K562 (cell line): Measurements from ENCODE around the gene THSD8. TPM values are rescaled to one million over a fixed set of nuclear protein-coding genes. Genes with fewer than 3 reads are reported as not detected.

Source experiments
- BRD4 ChIP-seq: fragments of 200-600 bp; sonication (generic); IDR thresholded peaks from 2 replicates; pipeline ENCODE4 v1.6.1; 2017; ENCODE audit warnings: inconsistent platforms
- E2F1 ChIP-seq: sonication (generic); formaldehyde crosslinking; IDR thresholded peaks from 2 replicates; pipeline ENCODE4 v1.8.1; 2023; ENCODE audit warnings: mild to moderate bottlenecking, missing genetic modification reagents, moderate library complexity
- FOXJ2 ChIP-seq: fragments of 200-800 bp; sonication (Bioruptor generic); IDR thresholded peaks from 2 replicates; pipeline ENCODE4 v1.6.1; 2016; ENCODE audit warnings: missing genetic modification characterization, missing compliant biosample characterization
- FUS ChIP-seq: fragments of 200-400 bp; formaldehyde crosslinking; optimal IDR thresholded peaks from 2 replicates; pipeline ENCODE3; 2017; ENCODE audit warnings: low read depth, low read length
- GATAD2A ChIP-seq: fragments of 450-650 bp; IDR thresholded peaks from 2 replicates; pipeline ENCODE4 v1.6.1; 2017
- HMGN3 ChIP-seq: IDR thresholded peaks from 2 replicates; pipeline ENCODE4 v1.6.1; 2011; ENCODE audit warnings: borderline replicate concordance, low read depth, mild to moderate bottlenecking, mixed read lengths, low read length; ENCODE audit not compliant: insufficient read length; ENCODE audit errors: extremely low read depth
- JUND ChIP-seq, 2 experiments: IDR thresholded peaks; 2 replicates in 1 of 2; 3 replicates in 1 of 2; pipeline ENCODE4 v1.6.1; 2011; ENCODE audit warnings: borderline replicate concordance in 2 of 2, low read depth in 2 of 2, low read length in 2 of 2, improper control_type of control experiment in 1 of 2, missing biosample characterization in 1 of 2, missing genetic modification characterization in 1 of 2, missing genetic modification reagents in 1 of 2
- KAT7 ChIP-seq: sonication (generic); formaldehyde crosslinking; IDR thresholded peaks from 2 replicates; pipeline ENCODE4 v1.8.0; 2022; ENCODE audit warnings: missing genetic modification reagents, mild to moderate bottlenecking, borderline replicate concordance
- PBX2 ChIP-seq, 2 experiments: IDR thresholded peaks in 1 of 2; conservative IDR thresholded peaks in 1 of 2; 2 replicates each; pipeline ENCODE4 v1.6.1; 2016; ENCODE audit warnings: low read depth in 2 of 2, mild to moderate bottlenecking in 1 of 2, missing compliant biosample characterization in 1 of 2, missing genetic modification characterization in 1 of 2, moderate library complexity in 1 of 2
- POLR2A ChIP-seq: fragments of 450-650 bp; conservative IDR thresholded peaks from 2 replicates; pipeline ENCODE4 v1.6.1; 2016
- POU5F1 ChIP-seq: fragments of 150-350 bp; IDR thresholded peaks from 2 replicates; pipeline ENCODE4 v1.6.1; 2014; ENCODE audit warnings: borderline replicate concordance, low read length, low read depth, mild to moderate bottlenecking; ENCODE audit not compliant: partially characterized antibody
- RBM22 ChIP-seq: fragments of 200-400 bp; formaldehyde crosslinking; IDR thresholded peaks from 2 replicates; pipeline ENCODE4 v1.6.1; 2018; ENCODE audit warnings: low read length, low read depth; ENCODE audit not compliant: poor library complexity, severe bottlenecking
- RFX1 ChIP-seq: fragments of 450-650 bp; IDR thresholded peaks from 2 replicates; pipeline ENCODE4 v1.6.1; 2016; ENCODE audit warnings: mild to moderate bottlenecking, moderate library complexity
- SRSF3 ChIP-seq: fragments of 200-400 bp; formaldehyde crosslinking; IDR thresholded peaks from 2 replicates; pipeline ENCODE4 v1.6.1; 2016; ENCODE audit warnings: mild to moderate bottlenecking, low read length, moderate library complexity; ENCODE audit not compliant: insufficient read depth
- SRSF7 ChIP-seq: fragments of 200-400 bp; formaldehyde crosslinking; optimal IDR thresholded peaks from 2 replicates; pipeline ENCODE3; 2017; ENCODE audit warnings: mild to moderate bottlenecking, low read depth, low read length
- TEAD1 ChIP-seq, 2 experiments: fragments of 450-650 bp in 1 of 2; sonication (generic) in 1 of 2; formaldehyde crosslinking; IDR thresholded peaks; 2 replicates each; pipeline versions ENCODE4 v1.4.0 to v1.8.0; 2020 to 2022; ENCODE audit warnings: mild to moderate bottlenecking in 2 of 2, missing genetic modification reagents in 1 of 2
- TOE1 ChIP-seq, 2 experiments: fragments of 450-650 bp in 1 of 2; sonication (generic) in 1 of 2; formaldehyde crosslinking in 1 of 2; IDR thresholded peaks; 2 replicates each; pipeline versions ENCODE4 v1.7.1 to v1.8.0; 2016 to 2022; ENCODE audit warnings: borderline replicate concordance in 2 of 2, mild to moderate bottlenecking in 2 of 2, antibody characterized with exemption in 1 of 2, inconsistent platforms in 1 of 2, low read depth in 1 of 2, missing genetic modification reagents in 1 of 2, moderate library complexity in 1 of 2
- polyA plus RNA-seq, 8 experiments: library from polyadenylated mRNA; depleted of rRNA in 4 of 8; stranded (reverse) in 5 of 8; unstranded in 3 of 8; fragments of >200 nt; fragmentation: Nextera tagmentation in 2 of 8; fragmentation: Illumina TruSeq in 1 of 8; extraction: Ambion mirVana in 2 of 8; extraction: Trizol in 1 of 8; gene quantifications; 2 replicates each; pipeline versions ENCODE4 v1.2.1 to v1.2.3, GENCODE V29; 2011 to 2014; ENCODE audit warnings: inconsistent platforms in 1 of 8, missing spikeins in 1 of 8
- total RNA-seq, 7 experiments: library from RNA; depleted of rRNA in 6 of 7; stranded (reverse); fragments of >200 nt in 6 of 7; fragmentation: Illumina TruSeq in 2 of 7; extraction: Trizol in 2 of 7; gene quantifications; 2 replicates each; pipeline versions ENCODE4 v1.2.1 to v1.2.3, GENCODE V29; 2011 to 2021; ENCODE audit warnings: low replicate concordance in 1 of 7

The THSD8 gene
- total and polyA plus RNA-seq, 9 of the 15 experiments (the other 6 are each of a cell fraction or from before 2014, with no cell fraction given) = 8.4 to 42.4 (median 19.9) TPM; not detected in 2

- TF ChIP-seq HMGN3 = peak; percentile 97
- peak; percentile 100 for TF ChIP-seq POLR2A
- TF ChIP-seq FUS = peak; percentile 98
- TF ChIP-seq JUND (IDR thresholded peaks at IDR 0.05; ENCODE audit: borderline replicate concordance, low read depth, low read length) = peak; percentile 74
- no peak; the same call in 2 of the 3 replicates for TF ChIP-seq JUND (tag; IDR thresholded peaks at IDR 0.05; ENCODE audit: borderline replicate concordance, low read depth, low read length)
- TF ChIP-seq PBX2 (CRISPR knock-in tag; IDR thresholded peaks at IDR 0.05; ENCODE audit: low read depth) = no peak
- peak; percentile 19; the same call in 1 of the 2 replicates for TF ChIP-seq PBX2 (tag; conservative IDR thresholded peaks at IDR 0.05; ENCODE audit: low read depth)
- no peak for TF ChIP-seq GATAD2A
- TF ChIP-seq RBM22 = peak; percentile 98
- 0 out of 2 replicates have a peak, but pooled peaks have one; percentile 32 for TF ChIP-seq BRD4
- peak; percentile 6 to 31; a peak in 2 of 4 replicates for TF ChIP-seq TEAD1 (CRISPR knock-in tag; IDR thresholded peaks at IDR 0.05)
- peak; percentile 98 for TF ChIP-seq KAT7 (CRISPR knock-in tag)
- peak; percentile 87; the same call in 1 of the 2 replicates for TF ChIP-seq SRSF3
- no peak for TF ChIP-seq RFX1
- peak; percentile 36; the same call in 1 of the 2 replicates for TF ChIP-seq TOE1 (IDR thresholded peaks at IDR 0.05; ENCODE audit: borderline replicate concordance)
- TF ChIP-seq TOE1 (CRISPR knock-in tag; IDR thresholded peaks at IDR 0.05; ENCODE audit: borderline replicate concordance, low read depth) = peak; percentile 76; the same call in 1 of the 2 replicates
- no peak for TF ChIP-seq FOXJ2 (tag)
- TF ChIP-seq E2F1 (CRISPR knock-in tag) = peak; percentile 90
- TF ChIP-seq POU5F1 = no peak
- TF ChIP-seq SRSF7 = no peak
These were observed 10.4 kb upstream of the THSD8 start, which contains the start of gene JUNB (continued) for GRCh38 chr19:12791345-12792050.
